BLaER1 (cell line): Measurements from ENCODE around the gene TMED10.

Experiments
- H3K27ac ChIP-seq: shearing (Covaris generic); formaldehyde crosslinking; 2 replicates; pipeline ENCODE4 v1.8.1; 2022
- H3K27me3 ChIP-seq: shearing (Covaris generic); formaldehyde crosslinking; 2 replicates; pipeline ENCODE4 v1.8.1; 2022
- H3K36me3 ChIP-seq: shearing (Covaris generic); formaldehyde crosslinking; 2 replicates; pipeline ENCODE4 v1.8.1; 2022
- H3K4me1 ChIP-seq: shearing (Covaris generic); formaldehyde crosslinking; 2 replicates; pipeline ENCODE4 v1.8.1; 2022
- H3K4me2 ChIP-seq: shearing (Covaris generic); formaldehyde crosslinking; 2 replicates; pipeline ENCODE4 v1.8.1; 2022
- H3K4me3 ChIP-seq: shearing (Covaris generic); formaldehyde crosslinking; 2 replicates; pipeline ENCODE4 v1.8.1; 2022
- H3K9ac ChIP-seq: shearing (Covaris generic); formaldehyde crosslinking; 2 replicates; pipeline ENCODE4 v1.8.1; 2022
- H3K9me3 ChIP-seq: shearing (Covaris generic); formaldehyde crosslinking; 2 replicates; pipeline ENCODE4 v1.8.1; 2022
- H4K20me1 ChIP-seq: shearing (Covaris generic); formaldehyde crosslinking; 2 replicates; pipeline ENCODE4 v1.8.1; 2022
- Cebpa-rat ChIP-seq: shearing (Covaris generic); IDR thresholded peaks from 2 replicates; pipeline ENCODE4 v1.8.1; 2022

The TMED10 gene

GRCh38 chr14:75096959-75097358 is 79.5 kb downstream of the TMED10 start:
- H4K20me1 ChIP-seq, result no peaks in the 10 kb centered on the region
- H3K9ac ChIP-seq, result no peak overlapping the region
- H3K9me3 ChIP-seq, result no peaks in the 10 kb centered on the region
- peaks cover 100% of the 10 kb centered on the region for H3K36me3 ChIP-seq
- no peaks in the 10 kb centered on the region for H3K4me1 ChIP-seq
- H3K27me3 ChIP-seq, result no peaks in the 10 kb centered on the region
- no peak for TF ChIP-seq Cebpa-rat
- H3K4me2 ChIP-seq, result no peak overlapping the region
- H3K27ac ChIP-seq, result no peak overlapping the region
- no peak overlapping the region for H3K4me3 ChIP-seq

GRCh38 chr14:75095690-75096089 is 80.7 kb downstream of the TMED10 start:
- Histone ChIP-seq H3K27me3 (no peaks in the 10 kb centered on the region), H3K9me3 (no peaks in the 10 kb centered on the region), H3K27ac (no peak overlapping the region), H3K4me1 (no peaks in the 10 kb centered on the region), H3K4me2 (no peak overlapping the region), H3K9ac (no peak overlapping the region), H3K36me3 (peaks cover 100% of the 10 kb centered on the region), H4K20me1 (no peaks in the 10 kb centered on the region), H3K4me3 (no peak overlapping the region)
- TF ChIP-seq Cebpa-rat, result no peak

GRCh38 chr14:75094896-75095295 is 81.5 kb downstream of the TMED10 start:
- Histone ChIP-seq H3K36me3 (peaks cover 98% of the 10 kb centered on the region), H3K27me3 (no peaks in the 10 kb centered on the region), H3K27ac (no peak overlapping the region), H3K4me3 (no peak overlapping the region), H3K9ac (no peak overlapping the region), H3K4me2 (no peak overlapping the region), H3K9me3 (no peaks in the 10 kb centered on the region), H4K20me1 (no peaks in the 10 kb centered on the region), H3K4me1 (no peaks in the 10 kb centered on the region)
- TF ChIP-seq Cebpa-rat, result no peak

- no peak overlapping the region for H3K4me3 ChIP-seq
- TF ChIP-seq Cebpa-rat, result no peak
- H3K9ac ChIP-seq, result no peak overlapping the region
- H3K27me3 ChIP-seq, result no peaks in the 10 kb centered on the region
- no peaks in the 10 kb centered on the region for H3K4me1 ChIP-seq
- no peak overlapping the region for H3K27ac ChIP-seq
- no peaks in the 10 kb centered on the region for H3K9me3 ChIP-seq
- no peak overlapping the region for H3K4me2 ChIP-seq
- peaks cover 93% of the 10 kb centered on the region for H3K36me3 ChIP-seq
- H4K20me1 ChIP-seq, result no peaks in the 10 kb centered on the region
Observed at GRCh38 chr14:75092698-75093097, 83.7 kb downstream of the TMED10 start.

GRCh38 chr14:75091251-75091650 is 85.2 kb downstream of the TMED10 start:
- Histone ChIP-seq H3K4me2 (no peak overlapping the region), H3K9ac (no peak overlapping the region), H4K20me1 (no peaks in the 10 kb centered on the region), H3K4me3 (no peak overlapping the region), H3K27ac (no peak overlapping the region), H3K27me3 (no peaks in the 10 kb centered on the region), H3K4me1 (no peaks in the 10 kb centered on the region), H3K36me3 (peaks cover 92% of the 10 kb centered on the region), H3K9me3 (no peaks in the 10 kb centered on the region)
- no peak for TF ChIP-seq Cebpa-rat

GRCh38 chr14:75090353-75090752 is 86.1 kb downstream of the TMED10 start:
- Histone ChIP-seq H3K9me3 (no peaks in the 10 kb centered on the region), H3K36me3 (peaks cover 92% of the 10 kb centered on the region), H3K9ac (no peak overlapping the region), H3K4me1 (no peaks in the 10 kb centered on the region), H3K27me3 (no peaks in the 10 kb centered on the region), H3K4me3 (no peak overlapping the region), H3K27ac (no peak overlapping the region), H3K4me2 (no peak overlapping the region), H4K20me1 (no peaks in the 10 kb centered on the region)
- TF ChIP-seq Cebpa-rat, result no peak

GRCh38 chr14:75088566-75089373 is 87.6 kb downstream of the TMED10 start:
- Histone ChIP-seq H3K36me3 (peaks cover 92% of the 10 kb centered on the region), H4K20me1 (no peaks in the 10 kb centered on the region), H3K4me3 (no peak overlapping the region), H3K4me1 (no peaks in the 10 kb centered on the region), H3K9ac (no peak overlapping the region), H3K9me3 (no peaks in the 10 kb centered on the region), H3K4me2 (no peak overlapping the region), H3K27ac (no peak overlapping the region), H3K27me3 (no peaks in the 10 kb centered on the region)
- TF ChIP-seq Cebpa-rat, result no peak

- Histone ChIP-seq H3K4me1 (no peaks in the 10 kb centered on the region), H3K4me3 (no peak overlapping the region), H3K9ac (no peak overlapping the region), H3K27me3 (no peaks in the 10 kb centered on the region), H3K9me3 (no peaks in the 10 kb centered on the region), H3K4me2 (no peak overlapping the region), H4K20me1 (no peaks in the 10 kb centered on the region), H3K27ac (no peak overlapping the region), H3K36me3 (peaks cover 92% of the 10 kb centered on the region)
- TF ChIP-seq Cebpa-rat, result no peak
Observed at GRCh38 chr14:75088153-75088552, 88.3 kb downstream of the TMED10 start.

- Histone ChIP-seq H3K4me2 (no peak overlapping the region), H3K9ac (no peak overlapping the region), H3K27ac (no peak overlapping the region), H4K20me1 (no peaks in the 10 kb centered on the region), H3K9me3 (no peaks in the 10 kb centered on the region), H3K36me3 (peaks cover 82% of the 10 kb centered on the region), H3K27me3 (no peaks in the 10 kb centered on the region), H3K4me1 (no peaks in the 10 kb centered on the region), H3K4me3 (no peak overlapping the region)
- TF ChIP-seq Cebpa-rat, result no peak
Observed at GRCh38 chr14:75084513-75084912, 91.9 kb downstream of the TMED10 start.

GRCh38 chr14:75083271-75083670 is 93.1 kb downstream of the TMED10 start:
- Histone ChIP-seq H3K9ac (no peak overlapping the region), H3K36me3 (peaks cover 73% of the 10 kb centered on the region), H3K27me3 (no peaks in the 10 kb centered on the region), H3K4me3 (no peak overlapping the region), H4K20me1 (no peaks in the 10 kb centered on the region), H3K27ac (no peak overlapping the region), H3K9me3 (no peaks in the 10 kb centered on the region), H3K4me2 (no peak overlapping the region), H3K4me1 (no peaks in the 10 kb centered on the region)
- no peak for TF ChIP-seq Cebpa-rat
